WERI-Rb-1 (cell line): ENCODE measurements around the gene ZSCAN10.
A peak's percentile ranks its signal among the peaks of the same experiment; 100 is the strongest.

ENCODE experiments used
- DNase-seq: peaks from one replicate; pipeline ENCODE4 v3.0.0-alpha.2; 2020
- H3K27ac ChIP-seq: fragments of 250-450 bp; sonication (Bioruptor Pico); 2 replicates; pipeline ENCODE4 v1.5.1; 2020; ENCODE audit warnings: mild to moderate bottlenecking, moderate library complexity
- H3K27me3 ChIP-seq: fragments of 250-450 bp; sonication (Bioruptor Pico); 2 replicates; pipeline ENCODE4 v1.5.1; 2021; ENCODE audit warnings: mild to moderate bottlenecking, low read depth, moderate library complexity; ENCODE audit not compliant: insufficient read depth, severe bottlenecking
- H3K36me3 ChIP-seq: fragments of 250-450 bp; sonication (Bioruptor Pico); 2 replicates; pipeline ENCODE4 v1.5.1; 2020; ENCODE audit warnings: mild to moderate bottlenecking, moderate library complexity
- H3K4me3 ChIP-seq: 2 replicates; pipeline ENCODE4 v1.5.1; 2011; ENCODE audit warnings: low read depth, mild to moderate bottlenecking, control low read depth, low read length
- H3K9me3 ChIP-seq: fragments of 250-450 bp; sonication (Bioruptor Pico); 2 replicates; pipeline ENCODE4 v1.5.1; 2021; ENCODE audit warnings: mild to moderate bottlenecking, moderate library complexity; ENCODE audit not compliant: severe bottlenecking
- CTCF ChIP-seq: IDR thresholded peaks from 2 replicates; pipeline ENCODE4 v1.5.1; 2011; ENCODE audit warnings: low read depth, mild to moderate bottlenecking, control low read depth, inconsistent platforms, low read length

The ZSCAN10 gene

GRCh38 chr16:3096362-3096761, 2.7 kb downstream of the ZSCAN10 start:
- no peak overlapping the region for H3K4me3 ChIP-seq

GRCh38 chr16:3095869-3096268, 3.2 kb downstream of the ZSCAN10 start:
- no peak for DNase-seq
- no peak; the same call in 1 of the 2 replicates for TF ChIP-seq CTCF
- Histone ChIP-seq H3K36me3 (no peaks in the 10 kb centered on the region), H3K27me3 (no peaks in the 10 kb centered on the region), H3K9me3 (no peaks in the 10 kb centered on the region), H3K4me3 (no peak overlapping the region), H3K27ac (no peak overlapping the region)

More at GRCh38 chr16:3096362-3096761, 2.7 kb downstream of the ZSCAN10 start:
- Histone ChIP-seq H3K27ac (no peak overlapping the region), H3K36me3 (no peaks in the 10 kb centered on the region), H3K9me3 (no peaks in the 10 kb centered on the region), H3K27me3 (no peaks in the 10 kb centered on the region)
- no peak for DNase-seq
- no peak for TF ChIP-seq CTCF

GRCh38 chr16:3094289-3095027, 4.6 kb downstream of the ZSCAN10 start:
- Histone ChIP-seq H3K36me3 (no peaks in the 10 kb centered on the region), H3K27ac (no peak overlapping the region), H3K27me3 (no peaks in the 10 kb centered on the region), H3K9me3 (no peaks in the 10 kb centered on the region), H3K4me3 (no peak overlapping the region)
- TF ChIP-seq CTCF = peak; percentile 77
- peak; percentile 43 for DNase-seq

GRCh38 chr16:3092501-3092941, 6.6 kb downstream of the ZSCAN10 start:
- H3K36me3 ChIP-seq = no peaks in the 10 kb centered on the region
- peak; percentile 58 for DNase-seq
- no peak for TF ChIP-seq CTCF
- H3K9me3 ChIP-seq = no peaks in the 10 kb centered on the region
- no peaks in the 10 kb centered on the region for H3K27me3 ChIP-seq
- no peak overlapping the region for H3K4me3 ChIP-seq
- H3K27ac ChIP-seq = no peak overlapping the region

- no peak overlapping the region for H3K27ac ChIP-seq
- H3K36me3 ChIP-seq = no peaks in the 10 kb centered on the region
- no peak for DNase-seq
- H3K27me3 ChIP-seq = no peaks in the 10 kb centered on the region
- no peak overlapping the region for H3K4me3 ChIP-seq
- no peak for TF ChIP-seq CTCF
- H3K9me3 ChIP-seq = no peaks in the 10 kb centered on the region
These were observed 7.5 kb downstream of the ZSCAN10 start for GRCh38 chr16:3091551-3091950.
